Smooth muscle cell (in vitro differentiated cells): ENCODE results near the gene CDH18. TPM values are rescaled to one million over a fixed set of nuclear protein-coding genes. Genes with fewer than 3 reads are reported as not detected.

ENCODE experiments used
- DNase-seq: peaks from one replicate; lab custom pipeline; 2025; ENCODE audit not compliant: unreplicated experiment; lab: John Stamatoyannopoulos, UW
- H2AFZ ChIP-seq: fragments of 200-600 bp; sonication (generic); 2 replicates; pipeline ENCODE4 v1.6.0; 2016; ENCODE audit warnings: antibody characterized with exemption, low read depth, mild to moderate bottlenecking
- H3F3A ChIP-seq: fragments of 200-600 bp; sonication (generic); 2 replicates; pipeline ENCODE4 v1.6.0; 2017; ENCODE audit warnings: antibody characterized with exemption, low read depth
- H3K27ac ChIP-seq: fragments of 200-600 bp; sonication (generic); 2 replicates; pipeline ENCODE4 v1.5.1; 2016; ENCODE audit warnings: low read depth, mild to moderate bottlenecking
- H3K27me3 ChIP-seq: fragments of 200-600 bp; sonication (generic); 2 replicates; pipeline ENCODE4 v1.6.1; 2016; ENCODE audit warnings: low read depth, mild to moderate bottlenecking
- H3K36me3 ChIP-seq: fragments of 200-600 bp; sonication (generic); 2 replicates; pipeline ENCODE4 v1.5.1; 2016; ENCODE audit warnings: low read depth
- H3K4me1 ChIP-seq: fragments of 200-600 bp; sonication (generic); 2 replicates; pipeline ENCODE4 v1.5.1; 2016; ENCODE audit warnings: low read depth
- H3K4me2 ChIP-seq: fragments of 200-600 bp; sonication (generic); 2 replicates; pipeline ENCODE4 v1.6.0; 2016; ENCODE audit warnings: mild to moderate bottlenecking
- H3K4me3 ChIP-seq: fragments of 200-600 bp; sonication (generic); 2 replicates; pipeline ENCODE4 v1.5.1; 2016; ENCODE audit warnings: mild to moderate bottlenecking
- H3K79me2 ChIP-seq: fragments of 200-600 bp; sonication (generic); 2 replicates; pipeline ENCODE4 v1.6.0; 2016; ENCODE audit warnings: low read depth, mild to moderate bottlenecking
- H3K9ac ChIP-seq: fragments of 200-600 bp; sonication (generic); 2 replicates; pipeline ENCODE4 v1.6.0; 2016; ENCODE audit warnings: low read depth
- H3K9me3 ChIP-seq: fragments of 200-600 bp; sonication (generic); replicated peaks from 2 replicates; pipeline ENCODE4 v1.5.1; 2016; ENCODE audit warnings: low read depth
- H4K20me1 ChIP-seq: fragments of 200-600 bp; sonication (generic); 2 replicates; pipeline ENCODE4 v1.6.0; 2016; ENCODE audit warnings: low read depth
- CTCF ChIP-seq: fragments of 200-600 bp; sonication (generic); IDR thresholded peaks from 2 replicates; pipeline ENCODE4 v1.5.1; 2017; ENCODE audit warnings: borderline replicate concordance, mild to moderate bottlenecking, antibody characterized with exemption; ENCODE audit not compliant: insufficient read depth, poor library complexity, severe bottlenecking
- WGBS: methylation state at CpG from one replicate; pipeline ENCODE4 v1.1.7; 2016; ENCODE audit warnings: low lambda C conversion rate; 5-methylcytosine and 5-hydroxymethylcytosine counted together
- polyA plus RNA-seq: library from polyadenylated mRNA; unstranded; fragments of >200 nt; fragmentation: Nextera tagmentation; extraction: Ambion mirVana; gene quantifications from 2 replicates; pipeline ENCODE4 v1.2.1, GENCODE V29; 2016
- total RNA-seq: library from RNA; depleted of rRNA; stranded (reverse); fragments of >200 nt; gene quantifications from 2 replicates; pipeline ENCODE4 v1.2.3, GENCODE V29; 2014

The CDH18 gene
- total and polyA plus RNA-seq, 2 experiments from 2014 or later, result 0.13 TPM; not detected in 1

DNA sequence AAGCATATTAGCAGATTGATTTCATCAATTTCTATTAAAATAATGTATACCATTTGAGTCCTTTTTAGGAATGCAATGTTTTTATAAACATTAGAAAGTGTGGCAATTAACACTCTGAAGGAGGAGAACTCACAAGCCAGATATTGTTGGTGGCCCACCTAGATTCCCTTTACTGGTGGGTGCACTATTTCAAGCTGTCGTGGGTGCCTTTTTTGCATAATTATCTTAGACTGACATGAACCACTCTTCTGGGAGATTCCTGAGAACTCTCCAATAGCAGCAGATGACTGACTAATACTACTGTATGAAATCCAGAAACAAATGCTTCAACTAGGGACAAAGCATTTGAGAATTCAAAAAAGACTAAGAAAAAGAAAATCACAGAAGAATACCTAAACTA, 526.0 kb downstream of the CDH18 start:
- H3K4me2 ChIP-seq, result no peak overlapping the region
- no peak overlapping the region for H2AFZ ChIP-seq
- no peaks in the 10 kb centered on the region for H3K79me2 ChIP-seq
- H3F3A ChIP-seq, result no peaks in the 10 kb centered on the region
- TF ChIP-seq CTCF, result no peak
- no peak overlapping the region for H3K27ac ChIP-seq
- no peaks in the 10 kb centered on the region for H4K20me1 ChIP-seq
- H3K27me3 ChIP-seq, result no peaks in the 10 kb centered on the region
- no peak overlapping the region for H3K4me3 ChIP-seq
- no peaks in the 10 kb centered on the region for H3K36me3 ChIP-seq
- no peak for DNase-seq
- H3K9me3 ChIP-seq, result no peaks in the 10 kb centered on the region
- no peaks in the 10 kb centered on the region for H3K4me1 ChIP-seq
- WGBS, result 72% methylated on average over 1 of the region's 1 CpG
- no peak overlapping the region for H3K9ac ChIP-seq

DNA sequence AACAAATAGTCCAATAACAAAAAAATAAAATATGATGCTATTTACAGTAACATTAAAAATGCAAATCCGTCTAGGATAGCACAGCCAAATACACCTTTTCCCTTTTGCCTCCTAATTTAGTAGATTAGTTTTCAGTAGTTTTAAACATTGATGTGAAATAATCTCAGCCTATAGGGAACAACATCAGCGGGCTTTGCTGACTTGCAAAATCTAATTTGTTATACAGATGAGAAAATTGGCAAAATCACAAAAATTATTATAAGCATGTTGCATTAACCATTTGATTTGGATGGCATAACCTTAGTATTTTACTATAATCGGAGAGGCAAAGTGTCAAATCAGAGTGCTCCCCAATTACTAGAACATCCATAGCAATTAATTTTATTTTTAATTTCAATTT, 563.5 kb downstream of the CDH18 start:
- Histone ChIP-seq H3K4me3 (no peak overlapping the region), H3K9ac (no peak overlapping the region), H3K4me1 (no peaks in the 10 kb centered on the region), H3K36me3 (no peaks in the 10 kb centered on the region), H3K27ac (no peak overlapping the region), H3K9me3 (no peaks in the 10 kb centered on the region), H3F3A (no peaks in the 10 kb centered on the region), H3K27me3 (no peaks in the 10 kb centered on the region), H2AFZ (no peak overlapping the region), H3K4me2 (no peak overlapping the region), H3K79me2 (no peaks in the 10 kb centered on the region), H4K20me1 (no peaks in the 10 kb centered on the region)
- WGBS, result 87% methylated on average over 3 of the region's 3 CpGs
- no peak for DNase-seq
- TF ChIP-seq CTCF, result no peak
